Stimulated activated CD4-positive, alpha-beta T cell treated with anti-CD3 and anti-CD28 coated beads, Interleukin-2, amount 100 ng/mL, for 24 hours (primary cell): ENCODE results near the gene NCAN.

Experiments
- DNase-seq, 2 donors: peaks; one replicate each; pipeline ENCODE4 v3.0.0-alpha.2; 2020

Gene NCAN

GRCh38 chr19:19297759-19298158, 86.0 kb downstream of the NCAN start:
- no peak for DNase-seq

GRCh38 chr19:19300613-19301012, 88.9 kb downstream of the NCAN start:
- no peak for DNase-seq
